ENCODE data around the gene FOXP2.
"Not testable (repeated sequence)": the region's sequence is repeated elsewhere in the genome, so short reads cannot be mapped to it uniquely, and the experiment has no call there.

The FOXP2 gene

DNA sequence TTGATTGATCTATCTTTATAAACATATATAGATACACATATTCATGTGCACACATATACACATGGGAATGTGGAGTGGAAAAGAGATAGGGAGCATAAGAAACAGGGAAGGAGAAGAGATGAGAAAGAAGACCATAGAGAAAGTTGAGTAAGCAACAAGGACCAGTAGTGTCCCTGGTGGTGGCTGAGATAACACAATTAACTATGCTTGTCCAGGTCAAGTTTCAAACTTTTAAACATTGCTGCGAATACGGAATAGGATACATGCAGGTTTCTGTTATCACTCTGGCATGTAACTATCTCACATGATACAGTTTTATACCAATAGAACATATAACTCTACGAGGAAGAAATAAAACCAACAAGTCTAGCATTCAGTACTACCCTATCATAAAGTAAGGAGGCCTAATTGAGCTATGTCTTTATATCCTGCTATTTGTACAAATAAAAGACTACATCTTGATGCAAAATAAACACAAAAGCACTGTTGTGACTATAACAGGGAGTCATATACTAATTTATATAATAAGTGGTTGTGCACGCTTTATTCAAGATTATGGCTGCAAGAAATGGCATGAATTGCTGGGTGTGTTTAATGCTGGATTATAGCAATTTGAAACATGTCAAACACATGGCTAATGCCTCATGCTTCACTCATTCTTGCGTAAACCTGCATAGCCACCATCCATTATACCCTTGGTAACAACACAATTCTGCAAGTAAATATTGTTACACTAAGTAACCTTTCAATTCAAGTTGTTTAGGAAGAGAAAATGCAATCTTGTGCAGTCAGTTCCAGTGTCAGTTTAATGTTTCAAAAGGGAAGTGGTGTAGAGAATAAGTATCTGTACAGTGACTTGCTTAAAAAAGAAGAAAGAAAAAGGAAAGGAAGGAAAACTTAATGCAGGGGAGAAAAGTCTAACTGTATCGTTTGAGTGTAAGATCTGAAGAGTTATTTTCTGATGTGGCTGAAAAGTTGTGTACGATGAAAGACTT, 8.2 kb downstream of the FOXP2 start:
- no peak for DNase-seq

DNA sequence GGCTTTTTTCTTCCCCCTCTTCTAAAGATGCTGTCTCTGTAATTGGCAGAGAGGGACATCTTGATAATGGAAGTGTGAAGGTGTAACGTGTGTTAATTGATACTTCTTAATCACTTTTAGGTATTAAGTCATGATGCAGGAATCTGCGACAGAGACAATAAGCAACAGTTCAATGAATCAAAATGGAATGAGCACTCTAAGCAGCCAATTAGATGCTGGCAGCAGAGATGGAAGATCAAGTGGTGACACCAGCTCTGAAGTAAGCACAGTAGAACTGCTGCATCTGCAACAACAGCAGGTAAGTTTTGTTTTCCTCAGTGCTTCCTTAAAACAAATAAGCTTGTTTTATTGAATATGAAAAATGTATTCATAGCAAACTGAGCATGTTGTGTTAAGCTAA, 11.8 kb downstream of the FOXP2 start:
- DNase-seq: no peak

DNA sequence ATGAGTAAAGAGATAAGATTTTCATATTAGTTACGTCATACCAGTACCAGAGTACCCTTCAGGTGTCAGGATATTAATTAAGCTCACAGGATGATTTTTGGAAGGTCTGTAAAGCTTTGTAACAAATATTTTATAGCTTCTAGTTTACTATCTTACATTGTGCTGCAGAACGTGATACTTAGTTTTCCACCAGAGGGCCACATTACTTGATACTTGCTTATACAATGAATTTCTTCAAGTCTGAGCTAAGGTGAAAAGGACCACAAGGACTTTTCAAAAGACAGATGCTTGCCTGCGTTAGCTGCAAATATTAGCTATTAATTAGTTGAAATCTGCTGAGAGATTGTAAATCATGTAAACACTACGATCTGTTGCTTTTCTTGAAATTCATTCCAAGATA, 12.2 kb downstream of the FOXP2 start:
- DNase-seq: no peak

DNA sequence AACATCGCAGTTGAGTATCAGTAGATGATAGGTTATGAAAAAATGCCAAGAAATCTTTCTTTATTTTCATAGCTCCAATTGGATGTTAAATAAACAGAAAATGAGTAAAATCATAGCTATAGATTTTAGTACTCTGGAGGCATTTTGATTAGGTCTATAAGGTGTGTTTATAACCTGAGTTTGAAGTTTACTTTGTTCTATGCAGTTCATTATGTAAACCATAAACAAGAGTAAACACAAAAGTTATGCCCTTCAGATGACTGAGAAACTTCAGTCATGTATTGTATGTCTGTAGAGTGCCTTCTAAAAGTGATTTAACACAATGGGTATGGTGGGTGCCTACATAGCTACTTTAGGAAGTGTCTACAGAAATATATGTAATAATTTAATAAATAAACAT, 13.6 kb downstream of the FOXP2 start:
- DNase-seq: no peak

DNA sequence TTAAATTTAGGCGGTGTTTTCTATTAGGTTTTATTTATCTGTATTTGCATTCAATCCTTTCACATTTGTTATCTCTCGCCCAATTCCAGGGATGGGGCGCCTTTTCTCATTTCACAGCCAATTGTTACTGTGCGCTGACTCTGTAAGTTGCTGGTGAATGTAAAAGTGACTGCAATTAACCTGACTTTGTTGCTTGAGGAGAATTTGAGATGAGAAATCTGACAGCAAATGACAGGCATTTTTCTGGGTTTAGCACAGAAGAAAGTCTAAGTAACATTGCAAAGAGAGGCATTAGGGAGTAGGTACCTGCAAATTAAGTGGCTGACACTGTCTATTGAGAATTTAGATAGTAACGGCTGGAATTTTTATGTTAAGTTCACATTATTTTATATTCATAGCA, 16.6 kb downstream of the FOXP2 start:
- no peak for DNase-seq

DNA sequence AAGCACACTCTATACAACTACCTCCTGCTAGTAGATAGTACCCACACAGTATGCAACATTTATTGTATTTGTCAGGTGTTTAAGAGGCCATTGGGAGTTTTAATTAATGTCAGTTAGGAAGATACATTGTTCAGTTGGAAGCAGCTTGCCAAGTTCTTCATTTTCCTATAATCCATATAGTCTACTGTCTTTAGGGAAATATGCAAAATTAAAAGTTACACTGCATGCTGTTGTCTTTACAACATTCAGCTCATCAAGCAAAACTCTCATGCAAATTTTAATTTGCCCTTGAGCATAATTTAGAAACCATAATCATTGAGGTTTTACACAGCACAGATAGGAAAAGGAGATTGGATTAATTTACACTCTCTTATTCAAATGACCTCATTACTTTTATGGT, 17.4 kb downstream of the FOXP2 start:
- no peak for DNase-seq

DNA sequence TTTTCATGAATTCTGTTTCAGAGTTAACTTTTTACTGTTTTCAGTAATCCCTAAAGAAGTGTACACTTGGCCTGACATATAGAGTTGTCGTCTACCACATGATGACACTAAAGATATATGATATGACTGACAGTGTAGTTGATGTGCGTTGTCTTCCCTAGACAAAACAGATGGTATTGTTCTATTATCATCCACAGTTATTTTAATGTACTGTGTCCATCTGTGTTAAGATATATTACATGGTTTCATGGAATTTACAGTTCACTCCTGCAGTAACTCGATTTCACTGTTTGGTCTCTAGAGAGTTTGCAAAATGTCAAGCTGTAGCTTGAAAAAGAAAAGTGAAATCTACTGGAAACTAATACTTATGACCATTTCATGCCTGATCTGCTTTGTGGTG, 18.1 kb downstream of the FOXP2 start:
- no peak for DNase-seq

DNA sequence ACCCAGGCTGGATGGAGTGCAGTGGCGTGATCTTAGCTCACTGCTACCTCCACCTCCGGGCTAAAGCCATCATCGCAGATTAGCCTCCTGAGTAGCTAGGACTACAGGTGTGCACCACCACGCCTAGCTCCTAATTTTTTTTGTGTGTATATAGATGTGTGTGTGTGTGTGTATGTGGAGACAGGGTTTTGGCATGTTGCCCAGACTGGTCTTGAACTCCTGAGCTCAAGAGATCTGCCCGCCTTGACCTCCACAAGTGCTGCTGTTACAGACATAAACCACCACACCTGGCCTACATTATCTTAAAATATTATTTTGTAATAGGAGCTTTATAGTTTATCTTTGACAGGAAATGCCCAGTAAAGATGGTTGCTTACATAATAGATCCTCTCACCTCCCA, 25.0 kb downstream of the FOXP2 start:
- no peak for DNase-seq

DNA sequence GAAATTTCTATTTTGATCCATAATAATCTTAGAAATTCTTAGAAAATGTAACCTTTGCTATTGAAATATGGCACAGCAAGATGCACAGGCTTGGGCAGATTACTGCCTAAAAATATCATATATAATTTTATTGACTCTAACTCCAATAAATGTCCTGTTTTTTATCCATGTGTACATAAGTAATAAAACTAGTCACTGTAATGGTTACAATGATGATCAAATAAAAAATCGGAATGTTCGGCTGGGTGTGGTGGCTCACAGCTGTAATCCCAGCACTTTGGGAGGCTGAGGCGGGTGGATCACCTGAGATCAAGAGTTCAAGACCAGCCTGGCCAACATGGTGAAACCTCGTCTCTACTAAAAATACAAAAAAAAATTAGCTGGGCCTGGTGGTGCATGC, 26.3 kb downstream of the FOXP2 start:
- not testable (repeated sequence) for DNase-seq

DNA sequence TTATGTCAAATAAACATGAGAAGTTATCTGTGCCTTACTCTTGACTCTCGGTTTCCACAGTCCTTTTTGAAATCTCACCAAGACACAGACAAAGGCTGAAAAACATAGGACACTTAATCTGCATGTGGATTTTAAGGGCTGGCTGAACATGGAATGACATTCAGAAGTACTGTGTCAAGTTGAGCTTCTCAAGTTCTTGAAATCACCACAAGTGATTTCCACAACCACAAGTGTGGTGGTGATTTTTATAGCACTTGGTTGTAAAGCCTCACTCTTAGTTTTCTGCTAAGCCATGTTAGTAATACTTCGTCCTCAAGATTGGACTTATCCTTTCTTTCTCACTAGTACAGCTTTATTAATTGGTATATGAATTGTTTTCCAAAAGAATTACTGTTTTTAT, 29.6 kb downstream of the FOXP2 start:
- no peak for DNase-seq

DNA sequence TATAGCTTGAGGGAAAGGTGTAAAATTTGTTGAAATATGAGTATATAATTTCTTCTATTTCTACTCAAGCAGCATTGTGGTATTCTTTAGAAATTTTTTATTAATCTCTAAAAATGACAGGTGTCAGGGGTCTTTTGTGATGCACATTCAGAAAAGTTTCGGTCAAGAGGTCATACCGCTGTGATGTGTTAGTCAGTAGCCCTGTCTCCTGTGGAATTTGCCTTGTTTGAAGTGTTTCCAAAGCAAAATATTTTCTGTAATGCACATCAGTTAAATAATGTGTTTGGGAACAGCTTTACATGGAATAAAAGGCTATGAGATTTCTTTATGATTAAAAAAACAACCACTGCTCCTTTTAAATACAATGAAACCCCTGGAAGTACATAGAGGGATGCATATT, 35.8 kb downstream of the FOXP2 start:
- no peak for DNase-seq

DNA sequence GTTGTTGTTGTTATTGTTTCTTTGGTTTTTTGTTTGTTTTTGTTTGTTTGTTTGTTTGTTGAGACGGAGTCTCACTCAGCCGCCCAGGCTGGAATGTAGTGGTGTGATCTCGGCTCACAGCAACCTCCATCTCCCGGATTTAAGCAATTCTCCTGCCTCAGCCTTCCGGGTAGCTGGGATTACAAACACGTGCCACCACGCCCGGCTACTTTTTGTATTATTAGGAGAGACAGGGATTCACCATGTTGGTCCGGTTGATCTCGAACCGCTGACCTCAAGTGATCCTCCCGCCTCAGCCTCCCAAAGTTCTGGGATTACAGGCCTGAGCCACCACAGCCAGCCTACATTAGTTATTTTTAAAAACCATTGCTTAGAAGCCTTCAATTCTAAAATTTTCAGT, 45.0 kb downstream of the FOXP2 start:
- no peak for DNase-seq

DNA sequence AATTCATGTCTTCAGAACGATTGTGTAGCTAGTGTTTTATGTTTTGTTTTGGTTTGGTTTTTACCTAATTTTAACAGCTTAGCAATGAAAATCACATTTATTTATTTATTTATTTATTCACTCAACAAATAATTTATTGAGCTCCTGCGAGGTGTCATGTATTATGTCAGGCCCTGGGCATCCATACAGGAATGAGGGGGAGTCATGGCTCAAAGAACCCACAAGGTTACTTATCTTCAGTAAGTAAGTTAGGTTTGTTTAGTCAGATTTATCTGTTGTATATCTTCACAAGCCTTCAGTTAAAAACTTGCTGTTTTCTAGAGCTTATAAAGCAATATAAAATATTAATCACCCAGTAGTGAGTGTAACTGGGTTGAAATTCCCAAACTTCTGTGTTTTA, 45.4 kb downstream of the FOXP2 start:
- DNase-seq: no peak

DNA sequence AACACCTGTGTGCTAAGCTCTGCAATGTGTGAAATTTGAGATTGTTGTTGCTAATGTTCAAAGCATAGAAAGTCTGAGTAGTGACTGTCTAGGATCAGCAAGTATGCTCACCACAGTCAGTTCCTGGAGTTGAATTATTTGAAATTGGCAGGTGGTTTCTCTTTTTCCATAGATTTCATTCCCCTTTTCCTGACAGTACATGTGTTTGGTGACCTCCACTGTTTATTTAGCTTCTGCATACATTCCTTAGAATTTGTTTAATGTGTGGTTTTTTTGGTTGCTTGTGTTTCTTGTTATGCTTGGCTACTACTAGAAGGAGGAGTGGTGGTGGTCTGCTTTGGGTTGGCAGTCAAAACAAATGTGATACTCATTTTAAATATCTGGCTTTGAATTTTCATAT, 52.3 kb downstream of the FOXP2 start:
- no peak for DNase-seq

DNA sequence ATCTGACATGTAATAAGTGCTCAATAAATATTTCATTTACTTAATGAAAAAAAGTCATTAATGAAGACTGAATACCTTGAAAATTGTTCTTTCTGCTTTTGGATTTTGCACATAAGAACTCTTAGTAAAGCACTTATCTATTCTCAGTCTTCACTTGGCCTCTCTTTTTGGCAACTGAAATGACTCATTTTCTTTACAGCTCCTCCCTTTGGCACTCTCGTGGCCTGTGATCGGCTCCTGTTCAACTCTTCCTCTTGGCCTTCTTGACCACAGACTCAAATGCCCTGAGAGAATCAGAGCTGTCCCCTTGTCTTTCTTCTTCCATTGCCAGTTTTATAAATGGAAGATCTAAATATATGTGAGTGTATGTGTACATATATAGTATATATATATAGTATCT, 54.2 kb downstream of the FOXP2 start:
- DNase-seq: no peak

DNA sequence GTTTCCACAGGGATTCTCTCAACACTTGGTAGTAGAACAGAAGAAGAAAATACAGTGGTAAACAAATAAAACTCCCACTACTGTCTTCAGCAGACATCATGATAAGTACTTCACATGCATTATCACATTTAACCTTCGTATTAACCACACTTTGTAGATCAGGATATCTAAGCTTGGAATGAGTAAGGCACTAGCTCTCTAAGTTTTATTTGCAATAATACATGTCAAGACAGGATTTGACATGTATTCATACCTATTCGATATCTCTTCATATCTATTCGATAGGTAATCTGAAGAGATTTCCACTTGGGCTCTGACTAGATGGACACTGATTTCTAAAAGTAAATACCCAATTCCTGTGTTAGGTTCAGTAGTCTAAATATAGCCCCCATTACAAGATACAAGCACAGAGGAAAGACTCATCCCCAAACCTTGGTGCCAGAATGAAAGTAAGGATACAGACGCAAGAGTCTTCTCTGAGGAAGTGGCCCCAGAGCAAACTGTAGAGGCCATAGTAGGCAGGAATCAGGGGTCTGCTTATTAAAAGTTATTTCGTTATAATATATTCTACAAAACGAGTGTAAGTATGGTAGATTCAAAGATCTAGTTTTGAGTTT, 58.4 kb downstream of the FOXP2 start:
- DNase-seq: no peak

DNA sequence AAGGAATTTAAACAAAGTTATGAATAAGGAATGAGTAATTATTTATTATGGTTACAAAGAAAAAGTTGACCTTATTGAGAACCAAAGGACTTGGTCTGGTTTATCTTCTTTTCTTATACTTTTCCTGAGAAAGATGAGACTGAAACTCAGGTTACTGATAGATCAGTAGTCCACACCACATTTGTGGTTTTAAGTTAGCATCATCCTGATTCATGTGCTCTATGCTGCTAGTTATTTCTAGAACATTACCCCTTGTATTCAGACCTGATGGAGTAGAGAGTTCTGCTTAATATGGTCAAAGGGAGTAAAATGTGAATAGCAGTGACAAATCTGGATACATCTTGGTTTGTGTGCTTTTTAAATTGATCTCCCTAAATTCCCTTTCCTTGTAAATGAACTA, 63.8 kb downstream of the FOXP2 start:
- DNase-seq: no peak

DNA sequence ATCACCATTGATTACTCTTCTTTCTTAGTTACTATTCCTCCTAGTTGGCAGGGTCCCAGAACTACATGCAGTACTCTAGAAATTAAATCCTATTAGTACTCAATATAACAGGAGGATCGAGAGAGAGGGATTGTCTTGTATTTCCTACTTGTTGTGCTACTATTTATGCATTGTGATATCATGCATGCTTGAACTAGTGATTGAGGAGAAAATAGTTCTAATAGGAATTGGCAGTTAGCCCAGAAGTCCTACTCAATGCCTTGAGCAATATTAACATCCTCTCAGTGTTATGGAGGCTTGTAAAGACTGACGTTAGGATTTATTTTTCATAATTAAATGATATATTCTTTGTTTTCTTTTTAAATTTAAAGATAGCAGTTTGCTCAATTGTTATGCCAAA, 67.4 kb downstream of the FOXP2 start:
- no peak for DNase-seq

DNA sequence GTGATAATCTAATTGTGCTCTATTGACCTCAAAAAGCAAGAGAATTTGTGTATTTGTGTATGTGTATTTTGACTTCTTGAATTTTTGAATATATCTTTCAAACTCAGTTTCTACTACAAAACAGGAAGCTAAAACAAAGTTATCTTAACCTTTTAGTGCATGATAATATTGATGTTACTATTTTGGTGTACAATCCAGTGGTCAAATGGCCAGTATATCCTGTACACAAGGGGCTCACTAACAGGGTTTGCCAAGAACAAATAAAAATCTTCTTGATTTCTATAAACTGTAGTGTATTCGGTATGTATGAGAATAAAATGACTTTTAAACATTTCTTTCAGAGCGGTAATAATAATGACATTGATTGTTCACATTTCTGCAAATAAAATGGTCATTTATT, 69.6 kb downstream of the FOXP2 start:
- no peak for DNase-seq

DNA sequence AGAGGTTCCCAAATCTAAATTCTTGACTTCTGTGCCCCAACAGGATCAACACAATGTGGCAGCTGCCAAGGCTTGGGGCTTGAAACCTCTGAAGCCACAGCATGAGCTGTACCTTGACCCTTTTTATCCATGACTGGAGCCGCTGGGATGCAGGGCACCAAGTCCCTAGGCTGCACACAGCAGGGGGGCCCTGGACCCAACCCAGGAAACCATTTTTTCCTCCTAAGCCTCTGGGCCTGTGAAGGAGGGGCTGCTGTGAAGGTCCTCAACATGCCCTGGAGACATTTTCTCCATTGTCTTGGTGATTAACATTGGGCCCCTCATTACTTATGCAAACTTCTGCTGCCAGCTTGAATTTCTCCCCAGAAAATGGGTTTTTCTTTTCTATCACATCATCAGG, 72.6 kb downstream of the FOXP2 start:
- no peak for DNase-seq

DNA sequence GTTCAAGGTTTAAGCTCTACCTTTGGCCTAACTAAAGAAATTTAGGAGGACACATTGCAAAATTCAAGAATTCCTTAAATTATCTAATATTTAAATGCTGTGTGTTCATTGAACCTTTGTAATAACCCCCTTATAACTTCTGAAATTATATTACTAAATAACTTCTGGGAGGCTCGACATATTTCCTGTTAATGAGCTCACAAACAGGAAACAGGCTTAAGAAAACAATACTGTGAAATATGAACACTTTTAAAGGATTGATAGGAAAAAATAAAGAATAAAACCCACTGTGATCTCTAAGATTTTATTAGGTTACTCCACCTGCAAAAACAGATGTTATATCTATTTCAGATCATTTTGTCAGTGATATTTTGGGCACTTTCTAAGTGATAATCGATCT, 74.1 kb downstream of the FOXP2 start:
- no peak for DNase-seq

DNA sequence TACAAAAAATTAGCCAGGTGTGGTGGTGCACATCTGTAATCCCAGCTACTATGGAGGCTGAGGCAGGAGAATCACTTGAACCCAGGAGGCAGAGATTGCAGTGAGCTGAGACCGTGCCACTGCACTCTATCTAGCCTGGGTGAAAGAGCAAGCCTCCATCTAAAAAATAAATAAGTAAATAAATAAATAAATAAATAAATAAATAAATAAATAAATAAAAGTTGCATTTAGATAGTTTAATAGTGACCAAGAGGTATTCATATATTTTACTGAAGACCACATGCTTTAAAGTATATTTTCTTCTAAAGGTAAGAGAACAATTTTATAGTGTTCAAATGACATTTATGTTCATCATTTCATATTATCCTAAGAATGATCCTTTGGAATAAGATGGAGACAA, 82.9 kb downstream of the FOXP2 start:
- not testable (repeated sequence) for DNase-seq

DNA sequence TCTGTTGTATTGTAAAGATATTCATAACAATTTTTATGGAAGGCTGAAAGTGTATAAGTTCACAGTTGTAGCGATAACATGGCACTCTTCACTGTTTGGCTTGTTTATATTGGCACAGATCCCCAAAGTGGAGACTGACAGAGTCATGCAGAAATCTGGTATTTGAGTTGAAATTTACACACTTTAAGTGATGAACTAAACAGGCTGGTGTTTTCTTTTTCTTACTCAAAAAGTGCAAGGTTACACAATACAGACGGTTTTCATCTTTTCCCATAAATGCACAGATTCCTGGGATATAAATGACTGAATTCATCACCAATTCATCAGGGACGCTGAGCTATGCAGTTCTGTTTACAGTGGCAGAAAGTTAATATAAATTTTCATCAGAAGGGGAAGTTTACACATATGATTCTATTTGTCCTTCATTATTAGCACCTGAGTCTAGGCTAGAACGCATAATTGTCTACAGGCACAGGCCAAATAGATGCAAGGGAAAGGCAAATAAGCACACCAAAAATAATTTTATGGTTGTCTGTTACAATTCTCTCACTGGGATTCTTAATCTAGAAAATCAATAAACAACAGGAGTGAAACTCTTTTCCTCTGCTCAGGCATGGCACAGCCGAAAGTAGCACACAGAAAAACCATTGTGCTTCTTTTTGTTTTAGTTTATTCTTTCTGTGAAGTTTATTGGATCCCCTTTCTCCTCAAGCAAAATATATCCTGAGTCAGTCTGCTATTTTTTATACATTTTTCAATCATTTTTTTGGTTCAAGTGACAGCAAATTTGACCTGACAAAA, 88.0 kb downstream of the FOXP2 start:
- DNase-seq: no peak

DNA sequence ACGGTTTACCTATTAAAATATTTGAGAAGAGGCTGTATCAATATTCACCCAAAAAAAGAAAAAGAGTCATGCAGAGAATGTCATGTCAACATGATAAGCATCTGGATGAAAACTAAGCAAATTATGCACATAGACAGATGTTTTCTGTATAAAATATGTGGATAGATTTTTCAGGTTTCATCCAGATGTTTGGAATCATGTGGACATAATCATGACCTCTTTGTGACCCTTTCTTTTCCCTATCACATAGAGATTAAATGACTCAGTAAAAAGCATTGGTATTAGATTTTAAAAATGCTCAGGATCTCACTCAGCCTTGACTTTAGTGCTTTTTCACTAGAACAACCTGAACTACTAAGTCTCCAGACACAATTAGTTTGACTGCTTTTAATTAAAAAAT, 90.0 kb downstream of the FOXP2 start:
- DNase-seq: no peak
